GM19397 (cell line): ENCODE measurements around the gene WNK1.

Source experiments
- ATAC-seq: cut with Tn5 transposase; IDR thresholded peaks from one replicate; pipeline ENCODE4 v1.9.1; 2021; ENCODE audit warnings: mild to moderate bottlenecking, moderate library complexity; ENCODE audit not compliant: unreplicated experiment

Gene WNK1

GRCh38 chr12:938810-939209 lies 186.4 kb downstream of the WNK1 start:
- ATAC-seq = no peak

GRCh38 chr12:943051-943450 lies 190.7 kb downstream of the WNK1 start:
- ATAC-seq = no peak

- no peak for ATAC-seq
Observed at GRCh38 chr12:944211-944610, 191.8 kb downstream of the WNK1 start.

GRCh38 chr12:946212-946611 lies 193.8 kb downstream of the WNK1 start:
- no peak for ATAC-seq

GRCh38 chr12:946631-947030 lies 194.3 kb downstream of the WNK1 start:
- no peak for ATAC-seq

GRCh38 chr12:948238-948637 lies 195.9 kb downstream of the WNK1 start:
- no peak for ATAC-seq

GRCh38 chr12:949453-950191 lies 197.2 kb downstream of the WNK1 start, which contains the start of gene RAD52:
RAD52 (minus strand) TSS chr12:949694; CDS start chr12:933058, 16,636 bp downstream.
- peak; percentile 83 for ATAC-seq

GRCh38 chr12:951176-951575 lies 198.8 kb downstream of the WNK1 start:
- no peak for ATAC-seq

- no peak for ATAC-seq
Observed at GRCh38 chr12:953776-954175, 201.4 kb downstream of the WNK1 start.

GRCh38 chr12:954741-955140 lies 202.4 kb downstream of the WNK1 start:
- no peak for ATAC-seq

- ATAC-seq = no peak
Observed at GRCh38 chr12:955939-956338, 203.6 kb downstream of the WNK1 start.

GRCh38 chr12:958588-959123 lies 206.3 kb downstream of the WNK1 start:
- ATAC-seq = no peak
